Suprapubic skin (tissue), 4 donors: Measurements from ENCODE around the gene SRP14. TPM values are rescaled to one million over a fixed set of nuclear protein-coding genes. Genes with fewer than 3 reads are reported as not detected.
A peak's percentile ranks its signal among the peaks of the same experiment; 100 is the strongest.

Experiments
- DNase-seq, 2 donors: peaks; one replicate each; pipeline ENCODE4 v3.0.0-alpha.2; 2019; ENCODE audit warnings: low spot score in 2 of 2
- H3K27ac ChIP-seq: fragments of 200-600 bp; sonication (generic); one replicate; pipeline ENCODE4 v1.5.1; 2019
- H3K27me3 ChIP-seq: fragments of 200-600 bp; sonication (generic); one replicate; pipeline ENCODE4 v1.5.1; 2019
- H3K36me3 ChIP-seq: fragments of 200-600 bp; sonication (generic); one replicate; pipeline ENCODE4 v1.5.1; 2019
- H3K4me1 ChIP-seq: fragments of 200-600 bp; sonication (generic); one replicate; pipeline ENCODE4 v1.5.1; 2019
- H3K4me3 ChIP-seq: fragments of 200-600 bp; sonication (generic); one replicate; pipeline ENCODE4 v1.5.1; 2019; ENCODE audit warnings: mild to moderate bottlenecking
- H3K9me3 ChIP-seq: fragments of 200-600 bp; sonication (generic); one replicate; pipeline ENCODE4 v1.5.1; 2019
- EP300 ChIP-seq: sonication (generic); formaldehyde crosslinking; IDR thresholded peaks from one replicate; pipeline ENCODE4 v1.6.1; 2017; ENCODE audit warnings: antibody characterized with exemption
- POLR2A ChIP-seq, 2 donors: fragments of 450-650 bp; IDR thresholded peaks; one replicate each; pipeline ENCODE4 v1.6.1; 2017; ENCODE audit warnings: antibody characterized with exemption in 2 of 2, mild to moderate bottlenecking in 2 of 2, moderate library complexity in 2 of 2
- POLR2AphosphoS5 ChIP-seq, 3 donors: sonication (generic); formaldehyde crosslinking; IDR thresholded peaks; one replicate each; pipeline ENCODE4 v1.6.1; 2017; ENCODE audit warnings: antibody characterized with exemption in 3 of 3
- WGBS: methylation state at CpG from one replicate; pipeline ENCODE4 v1.1.5; 2018; 5-methylcytosine and 5-hydroxymethylcytosine counted together
- total RNA-seq, 4 donors: library from RNA; depleted of rRNA; stranded (reverse); fragments of >200 nt; gene quantifications; one replicate each; pipeline ENCODE4 v1.1.0, GENCODE V29; 2016
- TF ChIP-seq, protein P1 (sequence below), 2 donors: fragments of 200-600 bp in 1 of 2; fragments of 450-650 bp in 1 of 2; sonication (generic) in 1 of 2; IDR thresholded peaks; one replicate each; pipeline ENCODE4 v1.5.1; 2016 to 2019; ENCODE audit warnings: antibody characterized with exemption in 2 of 2, mild to moderate bottlenecking in 1 of 2, moderate library complexity in 1 of 2

SRP14 gene
- total RNA-seq, 4 donors from 2014 or later, result 161 to 218 (median 170) TPM

DNA sequence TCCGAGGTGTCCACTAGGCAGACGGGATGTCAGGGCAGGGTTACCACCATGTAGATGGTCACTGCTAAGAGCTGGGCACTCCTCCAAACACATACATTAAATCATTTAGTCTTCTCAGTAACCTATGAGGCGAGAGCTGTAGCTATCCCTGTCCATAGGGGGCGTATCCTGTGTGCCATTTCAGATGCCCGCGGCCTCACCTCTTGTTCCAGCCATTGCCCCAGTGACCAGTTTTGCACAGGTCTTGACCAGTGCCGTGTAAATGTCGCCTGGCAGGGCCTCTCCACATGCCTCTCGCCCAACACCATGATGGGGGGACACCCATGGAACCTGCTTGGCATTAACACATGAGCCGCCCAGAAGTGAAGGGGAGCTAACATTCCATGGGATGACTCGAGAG is 20.8 kb upstream of the SRP14 start:
- Histone ChIP-seq H3K27ac (no peak overlapping the region), H3K4me3 (no peak overlapping the region), H3K27me3 (no peaks in the 10 kb centered on the region), H3K36me3 (no peaks in the 10 kb centered on the region), H3K9me3 (no peaks in the 10 kb centered on the region), H3K4me1 (peaks cover 15% of the 10 kb centered on the region)
- WGBS, result 89% methylated on average over 11 of the region's 11 CpGs
- TF ChIP-seq POLR2A (IDR thresholded peaks at IDR 0.05) (no peak), POLR2AphosphoS5 (IDR thresholded peaks at IDR 0.05) (no peak), EP300 (no peak)
- TF ChIP-seq, protein P1, sequence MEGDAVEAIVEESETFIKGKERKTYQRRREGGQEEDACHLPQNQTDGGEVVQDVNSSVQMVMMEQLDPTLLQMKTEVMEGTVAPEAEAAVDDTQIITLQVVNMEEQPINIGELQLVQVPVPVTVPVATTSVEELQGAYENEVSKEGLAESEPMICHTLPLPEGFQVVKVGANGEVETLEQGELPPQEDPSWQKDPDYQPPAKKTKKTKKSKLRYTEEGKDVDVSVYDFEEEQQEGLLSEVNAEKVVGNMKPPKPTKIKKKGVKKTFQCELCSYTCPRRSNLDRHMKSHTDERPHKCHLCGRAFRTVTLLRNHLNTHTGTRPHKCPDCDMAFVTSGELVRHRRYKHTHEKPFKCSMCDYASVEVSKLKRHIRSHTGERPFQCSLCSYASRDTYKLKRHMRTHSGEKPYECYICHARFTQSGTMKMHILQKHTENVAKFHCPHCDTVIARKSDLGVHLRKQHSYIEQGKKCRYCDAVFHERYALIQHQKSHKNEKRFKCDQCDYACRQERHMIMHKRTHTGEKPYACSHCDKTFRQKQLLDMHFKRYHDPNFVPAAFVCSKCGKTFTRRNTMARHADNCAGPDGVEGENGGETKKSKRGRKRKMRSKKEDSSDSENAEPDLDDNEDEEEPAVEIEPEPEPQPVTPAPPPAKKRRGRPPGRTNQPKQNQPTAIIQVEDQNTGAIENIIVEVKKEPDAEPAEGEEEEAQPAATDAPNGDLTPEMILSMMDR (IDR thresholded peaks at IDR 0.05), result no peak
- DNase-seq, result no peak

DNA sequence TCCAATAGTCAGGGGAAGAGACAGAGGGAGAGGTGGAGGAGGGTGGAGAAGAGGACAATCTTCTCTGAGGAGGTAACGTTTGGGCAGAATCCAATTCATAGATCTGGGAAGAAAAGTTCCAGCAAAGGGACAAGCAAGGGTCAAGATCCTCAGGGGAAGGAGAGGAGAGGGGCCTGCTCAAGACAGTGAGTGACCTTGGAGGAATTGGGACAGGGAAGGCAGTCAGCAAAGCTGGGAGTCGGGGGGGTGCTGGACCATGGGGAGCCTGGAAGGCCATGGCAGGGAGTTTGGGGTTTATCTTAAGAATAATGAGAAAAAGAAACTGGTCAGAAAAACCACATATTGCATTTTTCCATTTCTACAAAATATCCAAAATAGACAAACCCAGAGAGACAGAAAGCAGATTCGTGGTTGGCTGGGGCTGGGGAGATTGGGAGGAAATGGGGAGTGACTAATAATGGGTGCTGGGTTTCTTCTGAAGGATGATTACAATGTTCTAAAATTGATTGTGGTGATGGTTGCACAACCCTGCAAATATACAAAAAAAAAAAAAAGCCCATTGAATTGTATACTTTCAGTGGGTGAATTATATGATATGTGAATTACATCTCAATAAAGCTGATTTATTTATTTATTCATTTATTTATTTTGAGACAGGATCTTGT is 19.6 kb upstream of the SRP14 start:
- DNase-seq, result peak in 1 of 2 donors; percentile 47
- H3K36me3 ChIP-seq, result no peaks in the 10 kb centered on the region
- H3K9me3 ChIP-seq, result no peaks in the 10 kb centered on the region
- H3K27ac ChIP-seq, result no peak overlapping the region
- H3K4me1 ChIP-seq, result peaks cover 20% of the 10 kb centered on the region
- TF ChIP-seq, protein P1 (IDR thresholded peaks at IDR 0.05), result no peak
- TF ChIP-seq POLR2AphosphoS5 (IDR thresholded peaks at IDR 0.05), result no peak
- no peak for TF ChIP-seq EP300
- no peak for TF ChIP-seq POLR2A (IDR thresholded peaks at IDR 0.05)
- no peak overlapping the region for H3K4me3 ChIP-seq
- WGBS, result 85% methylated on average over 3 of the region's 3 CpGs
- no peaks in the 10 kb centered on the region for H3K27me3 ChIP-seq

DNA sequence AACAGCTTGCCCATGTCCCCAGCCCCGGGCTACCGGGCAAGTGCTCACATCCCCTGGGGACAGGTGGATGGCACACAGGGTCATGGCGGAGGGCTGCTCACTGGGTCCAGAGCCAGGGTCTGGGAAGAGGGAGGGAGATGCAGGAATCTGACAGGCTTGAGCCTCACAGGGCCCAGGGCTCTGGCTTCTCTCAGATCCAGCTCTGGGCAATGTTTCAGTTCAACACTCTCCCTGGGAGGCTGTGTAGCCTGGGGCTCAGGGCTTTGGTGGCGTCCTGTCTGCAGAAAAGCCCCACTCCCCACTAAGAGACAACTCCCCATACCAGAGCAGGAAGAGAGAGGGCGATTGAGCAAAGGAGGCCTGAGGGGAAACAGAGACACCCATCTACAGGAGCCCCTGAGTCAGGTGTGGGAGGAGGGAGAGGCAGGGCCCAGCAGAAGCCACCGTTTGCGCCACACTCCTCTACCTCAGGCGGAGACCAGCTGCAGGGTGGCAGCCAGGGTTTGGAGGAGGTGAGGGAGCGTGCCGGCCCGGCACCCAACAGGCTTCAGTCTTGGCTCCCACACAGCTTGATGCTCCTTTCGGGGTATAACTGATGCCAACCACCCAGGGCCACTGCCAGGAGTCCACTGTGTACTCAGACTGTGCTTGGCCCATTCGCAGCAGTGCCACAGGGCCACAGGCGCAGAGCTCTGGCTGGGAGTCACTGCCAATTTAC is 16.8 kb upstream of the SRP14 start:
- TF ChIP-seq POLR2AphosphoS5 (IDR thresholded peaks at IDR 0.05), result no peak
- TF ChIP-seq EP300, result no peak
- TF ChIP-seq, protein P1 (IDR thresholded peaks at IDR 0.05), result no peak
- no peak for TF ChIP-seq POLR2A (IDR thresholded peaks at IDR 0.05)
- no peak overlapping the region for H3K4me3 ChIP-seq
- no peaks in the 10 kb centered on the region for H3K27me3 ChIP-seq
- peak in 1 of 2 donors; percentile 68 for DNase-seq
- no peaks in the 10 kb centered on the region for H3K36me3 ChIP-seq
- no peaks in the 10 kb centered on the region for H3K9me3 ChIP-seq
- H3K4me1 ChIP-seq, result peaks cover 25% of the 10 kb centered on the region
- H3K27ac ChIP-seq, result no peak overlapping the region
- 75% methylated on average over 11 of the region's 14 CpGs for WGBS

DNA sequence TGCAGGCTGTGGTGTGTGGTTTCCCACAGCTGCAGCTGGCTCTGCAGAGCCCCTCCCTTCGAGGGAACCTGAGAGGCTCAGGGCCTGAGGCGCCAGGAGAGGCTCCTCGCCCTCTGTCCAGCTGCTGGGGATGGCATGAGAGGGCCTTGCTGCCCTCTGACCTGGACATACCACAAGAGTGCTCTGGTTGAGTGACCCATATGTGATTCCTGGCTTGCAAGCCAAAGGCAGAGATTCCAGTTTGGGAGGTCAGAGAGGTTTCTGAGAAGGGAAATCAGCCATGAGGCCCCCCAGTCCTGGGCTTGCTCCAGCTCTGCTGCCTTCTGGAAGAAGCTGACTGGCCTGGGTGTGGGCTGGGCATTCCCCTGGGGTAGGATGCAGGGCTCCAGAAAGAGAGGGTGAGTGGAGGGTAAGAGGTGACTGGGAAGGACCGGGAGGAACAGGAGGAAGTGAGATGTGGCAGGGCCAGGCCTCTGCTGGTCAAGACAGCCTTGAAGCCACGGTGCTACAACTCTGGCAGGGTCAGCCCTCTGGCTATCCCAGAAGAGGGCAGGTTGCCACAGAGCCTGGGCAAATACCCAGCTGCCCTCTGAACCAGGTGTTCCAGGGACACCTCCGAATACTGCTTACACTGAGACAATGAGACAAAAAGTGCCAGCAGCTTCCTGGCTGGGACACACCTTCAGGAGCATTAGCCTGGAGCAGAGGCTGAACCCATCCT is 16.0 kb upstream of the SRP14 start:
- Histone ChIP-seq H3K4me3 (no peak overlapping the region), H3K4me1 (peaks cover 25% of the 10 kb centered on the region), H3K27me3 (no peaks in the 10 kb centered on the region), H3K27ac (no peak overlapping the region), H3K9me3 (no peaks in the 10 kb centered on the region), H3K36me3 (no peaks in the 10 kb centered on the region)
- DNase-seq, result peak in 1 of 2 donors; percentile 74
- 26% methylated on average over 4 of the region's 6 CpGs for WGBS
- TF ChIP-seq EP300, result no peak
- TF ChIP-seq POLR2AphosphoS5 (IDR thresholded peaks at IDR 0.05), result no peak
- TF ChIP-seq, protein P1 (IDR thresholded peaks at IDR 0.05), result no peak
- no peak for TF ChIP-seq POLR2A (IDR thresholded peaks at IDR 0.05)

DNA sequence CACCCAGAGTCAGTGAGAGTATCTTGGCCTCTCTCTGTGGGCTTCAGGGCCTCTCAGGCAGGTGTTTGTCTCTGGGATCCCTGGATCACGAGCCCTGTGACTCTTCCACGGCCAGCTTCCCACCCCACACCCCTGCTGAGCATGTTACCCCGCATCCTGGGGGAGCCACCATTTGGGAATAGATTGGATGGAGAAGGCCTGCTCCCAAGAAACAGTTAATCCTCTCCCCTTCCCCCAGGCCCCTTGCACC is 15.5 kb upstream of the SRP14 start:
- DNase-seq, result no peak
- Histone ChIP-seq H3K36me3 (no peaks in the 10 kb centered on the region), H3K4me3 (no peak overlapping the region), H3K27ac (no peak overlapping the region), H3K27me3 (no peaks in the 10 kb centered on the region), H3K9me3 (no peaks in the 10 kb centered on the region), H3K4me1 (peaks cover 25% of the 10 kb centered on the region)
- no peak for TF ChIP-seq POLR2A (IDR thresholded peaks at IDR 0.05)
- no peak for TF ChIP-seq EP300
- TF ChIP-seq, protein P1 (IDR thresholded peaks at IDR 0.05), result no peak
- TF ChIP-seq POLR2AphosphoS5 (IDR thresholded peaks at IDR 0.05), result no peak
- no CpG with 5 or more reads among the region's 3 CpGs for WGBS
